Esophagus squamous epithelium (tissue), 4 donors: ENCODE results near the gene PPARG.

Experiments used
- POLR2A ChIP-seq, 4 donors: fragments of 450-650 bp; IDR thresholded peaks; one replicate each; pipeline ENCODE4 v1.6.1; 2017; ENCODE audit warnings: antibody characterized with exemption in 4 of 4, mild to moderate bottlenecking in 4 of 4, moderate library complexity in 3 of 4
- TF ChIP-seq, protein P1 (sequence below), 6 experiments: fragments of 450-650 bp in 4 of 6; fragments of 200-600 bp in 2 of 6; sonication (generic) in 2 of 6; IDR thresholded peaks; one replicate each; pipeline ENCODE4 v1.5.1; 2016 to 2019; ENCODE audit warnings: antibody characterized with exemption in 6 of 6, mild to moderate bottlenecking in 4 of 6, moderate library complexity in 4 of 6

DNA sequence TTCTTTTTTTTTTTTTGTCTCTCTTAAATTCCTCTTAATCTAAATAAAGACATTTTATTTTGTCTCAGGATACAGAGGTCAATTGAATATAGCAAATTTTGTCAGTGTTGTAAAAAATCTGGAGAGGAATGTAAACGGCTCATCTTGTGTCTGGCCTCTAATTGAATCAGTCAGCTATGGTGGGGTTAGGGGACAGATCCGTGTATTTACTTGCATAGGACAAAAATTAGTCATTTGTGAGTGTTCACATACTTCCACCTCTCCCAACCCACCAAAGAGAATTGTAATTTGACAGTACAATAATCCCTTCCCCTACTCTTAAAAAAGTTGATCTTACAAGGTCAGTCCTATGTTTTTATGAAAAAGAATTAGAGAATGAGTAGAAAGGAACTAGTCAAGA is 18.3 kb downstream of the PPARG start:
- TF ChIP-seq, protein P1, sequence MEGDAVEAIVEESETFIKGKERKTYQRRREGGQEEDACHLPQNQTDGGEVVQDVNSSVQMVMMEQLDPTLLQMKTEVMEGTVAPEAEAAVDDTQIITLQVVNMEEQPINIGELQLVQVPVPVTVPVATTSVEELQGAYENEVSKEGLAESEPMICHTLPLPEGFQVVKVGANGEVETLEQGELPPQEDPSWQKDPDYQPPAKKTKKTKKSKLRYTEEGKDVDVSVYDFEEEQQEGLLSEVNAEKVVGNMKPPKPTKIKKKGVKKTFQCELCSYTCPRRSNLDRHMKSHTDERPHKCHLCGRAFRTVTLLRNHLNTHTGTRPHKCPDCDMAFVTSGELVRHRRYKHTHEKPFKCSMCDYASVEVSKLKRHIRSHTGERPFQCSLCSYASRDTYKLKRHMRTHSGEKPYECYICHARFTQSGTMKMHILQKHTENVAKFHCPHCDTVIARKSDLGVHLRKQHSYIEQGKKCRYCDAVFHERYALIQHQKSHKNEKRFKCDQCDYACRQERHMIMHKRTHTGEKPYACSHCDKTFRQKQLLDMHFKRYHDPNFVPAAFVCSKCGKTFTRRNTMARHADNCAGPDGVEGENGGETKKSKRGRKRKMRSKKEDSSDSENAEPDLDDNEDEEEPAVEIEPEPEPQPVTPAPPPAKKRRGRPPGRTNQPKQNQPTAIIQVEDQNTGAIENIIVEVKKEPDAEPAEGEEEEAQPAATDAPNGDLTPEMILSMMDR (IDR thresholded peaks at IDR 0.05), result no peak
- TF ChIP-seq POLR2A (IDR thresholded peaks at IDR 0.05), result no peak
